Mucosa of gallbladder (tissue), 1 donor: ENCODE measurements around the gene CDH24. TPM values are rescaled to one million over a fixed set of nuclear protein-coding genes. Genes with fewer than 3 reads are reported as not detected.

Experiments used
- DNase-seq: peaks from one replicate; pipeline ENCODE4 v3.0.0-alpha.2; 2020; ENCODE audit warnings: low spot score
- total RNA-seq: library from RNA; stranded (reverse); gene quantifications from one replicate; pipeline ENCODE4 v1.2.1, GENCODE V29; 2021
- donor health status: DM: no; HTN: no; CAD: no.

The CDH24 gene
- total RNA-seq, 1 donor from 2014 or later, result 22.1 TPM

DNA sequence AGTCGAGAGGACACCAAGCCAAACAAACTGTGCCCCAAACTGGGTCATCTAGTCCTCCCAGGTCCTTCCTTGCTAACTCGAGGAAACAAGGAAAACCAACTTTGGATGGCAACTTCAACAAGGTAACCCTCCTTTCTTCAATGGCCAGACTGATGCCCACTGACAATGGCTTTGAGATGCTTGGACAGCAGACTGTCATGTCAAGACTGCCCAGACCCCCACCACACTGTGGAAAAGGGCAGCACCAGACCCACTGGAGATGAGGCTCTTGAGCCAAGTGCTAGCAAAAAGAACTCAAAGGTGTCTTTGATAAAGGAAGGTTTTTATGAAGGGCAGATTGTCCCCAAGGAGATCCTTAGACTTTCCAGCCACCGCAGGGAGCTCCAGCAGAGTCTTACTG is 9.0 kb upstream of the CDH24 start:
- no peak for DNase-seq

DNA sequence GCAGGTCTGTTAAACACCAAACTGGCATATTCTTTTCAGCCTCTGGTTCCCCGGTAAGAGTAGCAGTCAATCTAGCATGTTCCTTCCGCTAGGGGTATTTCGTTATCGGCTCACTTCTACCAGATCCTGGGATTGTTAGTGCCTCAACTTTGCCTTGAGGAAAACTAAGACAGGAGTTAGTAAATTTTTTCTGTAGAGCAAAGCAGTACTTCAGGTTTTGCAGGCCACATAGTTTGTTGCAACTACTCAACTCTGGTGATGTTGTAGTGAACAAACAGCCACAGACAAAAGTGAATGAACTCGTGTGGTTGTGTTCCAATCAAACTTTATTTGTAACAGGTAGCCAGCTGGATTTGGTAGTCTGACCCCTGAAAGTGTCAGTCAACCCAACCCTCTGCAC is 6.3 kb upstream of the CDH24 start:
- no peak for DNase-seq

DNA sequence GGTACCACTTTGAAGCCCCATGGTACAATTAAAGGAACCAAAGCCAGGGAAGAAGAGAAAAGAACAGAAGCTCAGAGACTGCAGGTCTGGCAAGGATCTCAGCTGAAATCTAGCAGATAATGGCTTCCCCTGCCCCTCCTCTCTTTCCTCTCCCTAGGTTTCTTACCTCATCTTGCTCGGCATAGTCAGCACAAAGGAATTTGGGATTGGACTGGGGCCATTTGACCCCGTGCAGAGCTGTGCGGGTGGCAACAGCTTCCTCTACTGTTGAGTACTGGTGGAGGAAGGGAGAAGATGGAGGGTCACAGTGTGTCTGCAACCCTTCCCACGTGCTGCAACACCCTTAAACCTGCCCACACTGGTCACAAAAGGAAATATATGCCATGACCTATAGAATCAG is 4.7 kb upstream of the CDH24 start:
- peak; percentile 88 for DNase-seq

DNA sequence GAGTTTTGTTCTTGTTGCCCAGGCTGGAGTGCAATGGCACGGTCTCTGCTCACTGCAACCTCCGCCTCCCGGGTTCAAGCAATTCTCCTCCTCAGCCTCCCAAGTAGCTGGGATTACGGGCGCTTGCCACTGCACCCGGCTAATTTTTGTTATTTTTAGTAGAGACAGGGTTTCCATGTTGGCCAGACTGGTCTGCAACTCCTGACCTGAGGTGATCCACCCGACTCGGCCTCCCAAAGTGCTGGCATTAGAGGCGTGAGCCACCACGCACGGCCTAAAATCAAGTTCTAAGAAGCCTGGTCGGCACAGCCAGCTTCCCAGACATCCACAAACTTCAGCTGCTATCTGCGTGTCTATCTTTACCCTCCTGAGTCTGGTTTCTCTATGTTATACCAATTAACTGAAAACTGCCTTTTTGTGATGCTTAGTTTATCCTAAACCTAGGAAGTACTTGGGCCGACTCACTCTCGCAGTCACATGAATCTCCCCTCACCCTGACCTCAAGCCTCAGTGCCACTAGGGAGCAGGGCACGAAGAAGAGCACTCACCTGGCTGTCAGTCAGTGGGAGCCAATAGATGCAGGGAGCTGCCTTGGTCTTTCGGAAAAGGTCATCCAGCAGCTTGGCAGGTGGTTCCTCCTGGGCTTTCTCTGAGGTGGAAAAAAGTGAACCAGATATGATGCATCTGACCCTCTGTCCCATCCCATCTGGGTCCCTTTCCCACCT is 3.4 kb upstream of the CDH24 start:
- DNase-seq, result no peak

DNA sequence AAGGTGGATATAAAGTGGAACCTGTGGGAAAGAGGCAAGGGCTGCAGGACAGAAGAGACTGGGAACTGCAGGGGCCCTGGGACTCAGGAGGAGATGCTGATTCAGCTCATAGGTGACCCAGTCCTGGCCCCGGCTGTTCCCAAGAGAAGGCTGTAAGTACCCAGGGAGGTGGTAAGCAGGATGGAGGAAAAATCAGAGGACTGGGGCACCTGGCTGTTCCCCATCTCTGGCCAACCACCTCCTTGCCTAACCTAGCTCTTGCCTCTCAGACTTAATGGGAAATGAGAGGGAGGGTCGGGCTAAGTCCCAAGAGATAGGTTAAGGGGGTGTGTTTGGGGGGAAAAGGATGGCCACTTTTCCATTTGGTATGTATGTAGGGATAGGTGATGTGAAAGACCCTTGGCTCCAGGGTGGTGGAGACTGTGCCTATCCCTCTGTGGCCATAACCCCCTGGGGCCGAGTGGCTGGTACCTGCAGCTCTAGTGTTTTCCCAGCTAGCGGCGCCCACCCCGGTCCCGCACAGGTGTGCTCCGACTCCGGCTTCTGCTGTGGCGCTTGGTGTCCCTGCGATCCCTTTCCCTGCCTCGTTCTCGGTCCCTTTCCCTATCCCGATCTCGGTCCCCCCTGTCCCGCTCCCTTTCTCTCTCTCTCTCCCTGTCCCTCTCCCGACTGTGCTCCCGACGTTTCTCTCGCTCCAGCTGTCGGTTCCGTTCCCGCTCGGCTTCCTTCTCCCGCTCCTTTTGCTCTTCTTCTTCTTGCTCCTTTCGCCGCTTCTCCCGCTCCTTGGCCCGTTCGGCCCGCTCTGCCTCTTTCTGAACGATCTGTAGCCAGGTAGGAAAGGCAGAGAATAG is 1.6 kb upstream of the CDH24 start:
- DNase-seq, result no peak

DNA sequence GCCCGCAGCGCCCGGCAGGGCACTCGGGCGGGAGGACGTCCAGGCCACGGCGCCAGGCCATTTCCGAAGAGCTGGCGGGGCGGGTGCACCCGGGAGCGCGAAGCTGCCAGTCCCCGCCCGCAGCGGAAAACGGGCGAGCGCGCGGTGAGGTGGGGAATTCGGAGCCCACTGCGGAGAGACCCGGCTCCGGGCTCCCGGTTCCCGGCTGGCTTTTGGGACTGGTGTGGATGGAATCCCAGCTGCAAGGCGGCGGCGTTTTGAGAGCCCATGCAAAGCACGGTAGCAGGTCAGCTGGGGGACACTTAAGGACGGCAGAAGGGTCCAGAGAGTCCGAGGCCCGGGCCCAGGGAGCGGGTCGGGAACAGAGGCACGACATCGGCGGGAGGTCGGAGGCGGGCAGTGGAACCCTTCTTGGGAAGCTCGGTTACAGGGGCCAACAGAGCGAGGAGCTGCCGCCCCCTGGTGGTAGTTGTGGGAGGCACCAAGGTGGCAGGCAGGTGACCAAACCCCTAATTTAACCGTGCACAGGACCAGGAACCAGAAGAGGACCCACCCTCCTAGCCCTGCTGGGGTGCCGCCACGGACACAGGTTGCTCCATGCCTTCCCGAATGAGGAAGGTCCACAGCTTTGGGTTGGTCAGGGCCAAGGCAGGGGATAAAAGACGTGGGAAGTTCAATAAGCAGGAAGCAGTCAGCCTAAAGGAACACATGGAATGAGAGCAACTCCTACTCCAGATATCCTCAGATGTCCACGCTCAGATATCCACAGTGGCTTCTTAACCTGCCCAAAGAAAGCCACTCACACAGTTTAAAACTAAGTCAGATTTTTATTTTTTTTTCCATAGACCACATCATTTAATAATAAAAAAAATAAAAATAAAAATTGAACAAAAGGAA is 685 bp upstream of the CDH24 start:
- peak; percentile 90 for DNase-seq

DNA sequence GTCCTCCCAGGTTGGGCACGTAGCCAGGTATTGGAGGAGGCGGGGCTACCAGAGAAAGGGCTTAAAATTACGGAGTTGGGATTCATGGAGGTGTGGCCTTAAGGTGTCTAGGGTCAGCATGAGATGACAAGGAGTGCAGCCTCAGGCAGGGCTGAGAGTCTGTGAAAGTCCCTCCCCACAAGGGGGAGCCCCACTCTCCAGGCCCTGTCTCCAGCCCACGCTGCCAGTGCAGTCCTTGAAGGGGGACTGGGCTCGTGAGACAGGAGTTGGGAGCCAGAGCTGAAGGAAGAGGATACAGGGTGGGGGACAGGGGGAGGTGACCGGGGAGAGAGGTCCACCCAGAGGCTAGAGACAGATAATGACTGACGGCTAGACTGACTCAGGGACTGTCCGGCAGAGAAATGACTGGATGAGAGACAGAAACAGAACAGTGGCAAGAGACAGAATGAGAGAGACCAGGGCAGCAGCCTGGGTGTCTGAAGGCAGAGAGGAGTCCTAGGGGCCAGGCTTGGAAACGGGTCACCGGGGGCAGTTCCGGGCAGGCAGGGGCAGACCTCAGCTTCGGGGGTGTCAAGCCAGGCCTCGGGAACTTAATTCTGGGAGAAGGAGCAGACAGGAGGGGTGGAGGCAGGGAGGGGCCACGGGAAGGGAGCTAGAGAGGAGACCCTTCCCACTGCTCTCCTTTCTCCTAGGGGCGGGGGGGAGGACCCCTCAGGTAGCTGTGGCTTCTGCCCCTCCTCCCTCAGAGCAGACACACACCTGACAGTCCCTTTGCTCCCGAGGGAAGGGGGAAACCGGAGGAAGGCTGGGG is 970 bp downstream of the CDH24 start:
- DNase-seq, result peak; percentile 61

DNA sequence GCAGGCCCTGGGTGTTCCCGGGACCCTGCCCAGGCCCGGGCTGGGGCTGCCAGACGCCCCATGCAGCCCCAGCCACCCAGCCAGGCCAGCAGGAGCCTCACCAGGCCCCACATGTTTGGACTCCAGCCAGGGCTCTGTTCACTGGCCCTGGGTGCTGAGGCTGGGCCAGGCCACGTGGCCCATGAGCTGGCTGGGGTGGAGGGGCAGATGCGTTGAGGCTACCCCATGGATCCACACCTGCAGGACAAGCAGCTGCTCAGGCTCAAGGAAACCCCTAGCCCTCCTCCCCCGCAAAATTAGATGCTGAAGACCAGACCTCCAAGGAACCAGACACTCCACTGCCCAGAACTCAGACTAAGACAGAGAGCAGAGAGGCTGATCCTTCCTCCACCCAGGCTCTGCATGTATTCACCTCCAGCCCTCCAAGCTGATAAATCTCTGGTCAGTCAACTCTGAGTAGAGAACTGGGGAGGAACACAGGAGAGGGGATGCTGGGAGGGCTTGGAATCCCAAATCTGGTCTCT is 1.6 kb downstream of the CDH24 start:
- DNase-seq, result no peak

DNA sequence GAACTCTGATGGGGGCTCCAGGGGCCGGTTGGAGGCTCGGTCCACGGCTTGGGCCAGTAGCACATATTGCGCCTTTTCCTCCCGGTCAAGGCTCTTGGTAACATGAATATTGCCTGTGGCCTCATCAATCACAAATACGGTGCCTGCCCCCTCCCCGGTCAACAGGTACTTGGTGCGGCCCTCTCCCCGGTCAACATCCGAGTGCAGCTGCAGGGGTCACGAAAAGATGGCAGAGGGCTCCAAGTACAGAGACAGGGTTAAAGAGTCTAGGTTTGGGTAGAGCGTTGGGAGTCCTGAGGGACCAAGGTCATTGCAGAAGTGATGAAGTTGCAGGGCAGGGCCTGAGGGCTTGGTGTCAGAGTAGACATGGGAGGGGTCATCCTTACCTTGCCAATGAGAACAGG is 2.2 kb downstream of the CDH24 start:
- DNase-seq, result no peak

DNA sequence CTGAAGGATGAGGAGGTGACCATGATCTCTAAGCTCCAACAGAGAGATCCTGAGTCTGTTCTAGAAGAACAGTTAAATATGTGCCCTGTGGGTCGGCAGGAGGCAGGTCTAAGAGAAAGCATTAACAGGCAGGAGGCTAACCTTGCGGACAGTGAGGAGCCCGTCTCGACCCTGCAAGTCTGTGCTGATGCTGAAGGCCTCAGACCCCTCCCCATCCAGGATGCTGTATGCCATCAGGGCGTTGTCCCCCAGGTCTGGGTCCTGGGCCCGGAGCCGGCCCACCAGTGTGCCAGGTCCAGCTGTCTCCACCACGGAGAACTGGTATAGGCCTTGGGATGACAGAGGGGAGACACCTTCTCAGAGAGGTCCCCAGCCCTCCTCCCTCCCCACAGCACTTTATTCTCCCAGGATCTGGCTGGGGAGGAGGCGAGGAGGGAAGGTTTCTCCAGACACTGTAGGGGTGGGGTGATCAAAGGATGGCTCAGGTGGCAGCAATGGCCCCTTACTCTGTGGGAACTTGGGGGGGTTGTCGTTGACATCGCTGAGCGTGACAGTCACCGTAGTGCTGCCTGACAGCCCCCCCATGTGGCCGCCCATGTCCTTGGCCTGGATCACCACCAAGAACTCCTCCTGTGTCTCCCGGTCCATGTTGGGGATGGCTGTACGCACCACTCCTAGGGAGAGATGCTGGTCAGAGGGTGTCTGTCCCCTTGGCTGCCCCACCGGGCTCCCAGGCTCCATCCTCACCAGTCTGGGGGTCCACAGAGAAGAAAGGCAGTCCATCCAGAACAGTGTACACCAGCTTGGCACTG is 3.1 kb downstream of the CDH24 start:
- DNase-seq, result no peak

DNA sequence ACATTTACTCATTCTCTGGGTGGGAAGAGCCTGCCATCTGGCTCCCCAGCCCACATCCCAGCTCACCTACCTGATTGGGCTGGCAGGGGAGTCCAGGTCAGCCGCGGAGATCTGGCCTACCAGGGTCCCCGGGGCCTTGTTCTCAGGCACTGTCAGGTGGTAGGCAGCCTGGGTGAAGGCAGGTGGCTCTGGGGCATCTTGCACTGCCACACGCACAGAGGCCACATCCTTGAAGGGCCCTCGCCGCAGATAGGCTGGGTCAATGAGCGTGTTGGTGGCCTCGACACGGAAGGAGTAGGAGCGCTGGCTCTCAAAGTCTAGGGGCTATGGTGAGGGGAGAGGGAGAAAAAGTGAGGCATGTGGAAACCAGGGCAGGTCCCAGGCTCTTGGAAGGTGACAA is 3.9 kb downstream of the CDH24 start:
- DNase-seq, result no peak

DNA sequence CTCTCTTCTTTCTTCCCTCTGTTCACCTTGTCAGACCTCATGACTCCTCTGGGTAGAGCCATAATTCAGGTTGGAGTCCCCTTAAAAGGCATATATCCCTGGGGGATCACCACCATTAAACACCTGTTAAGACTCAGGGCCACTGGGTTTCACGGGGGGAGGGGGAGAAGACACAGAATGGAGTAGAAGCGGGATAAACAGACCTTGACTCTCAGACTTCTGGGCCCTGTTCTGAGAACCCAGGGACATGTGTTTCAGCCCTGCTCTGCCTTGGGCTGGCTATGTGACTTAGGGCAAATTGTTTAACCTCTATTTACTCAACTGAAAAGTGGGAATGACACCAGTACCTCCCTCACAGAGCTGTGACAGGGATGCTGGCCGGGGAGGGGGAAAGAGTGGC is 4.6 kb downstream of the CDH24 start:
- DNase-seq, result no peak

DNA sequence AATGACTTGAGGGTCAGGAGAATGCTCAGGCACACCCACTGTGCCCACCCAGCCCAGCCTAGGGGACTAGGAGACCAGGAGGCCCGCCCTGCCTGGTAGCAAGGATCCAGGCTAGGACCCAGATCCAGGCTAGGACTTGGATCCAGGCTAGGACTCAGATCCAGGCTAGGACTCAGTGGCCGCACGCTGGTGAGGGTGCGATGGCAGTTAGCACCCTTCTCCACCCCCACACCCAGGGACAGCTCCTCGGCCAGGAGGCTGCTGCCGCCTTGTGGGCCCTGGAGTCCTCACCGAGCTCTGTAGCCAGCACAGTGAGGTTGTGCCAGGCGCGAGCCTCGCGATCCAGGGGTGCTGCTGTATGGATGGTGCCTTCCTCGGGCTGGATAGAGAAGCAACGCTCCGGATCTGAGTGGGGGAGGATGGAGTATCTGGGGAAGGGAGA is 5.1 kb downstream of the CDH24 start:
- no peak for DNase-seq

DNA sequence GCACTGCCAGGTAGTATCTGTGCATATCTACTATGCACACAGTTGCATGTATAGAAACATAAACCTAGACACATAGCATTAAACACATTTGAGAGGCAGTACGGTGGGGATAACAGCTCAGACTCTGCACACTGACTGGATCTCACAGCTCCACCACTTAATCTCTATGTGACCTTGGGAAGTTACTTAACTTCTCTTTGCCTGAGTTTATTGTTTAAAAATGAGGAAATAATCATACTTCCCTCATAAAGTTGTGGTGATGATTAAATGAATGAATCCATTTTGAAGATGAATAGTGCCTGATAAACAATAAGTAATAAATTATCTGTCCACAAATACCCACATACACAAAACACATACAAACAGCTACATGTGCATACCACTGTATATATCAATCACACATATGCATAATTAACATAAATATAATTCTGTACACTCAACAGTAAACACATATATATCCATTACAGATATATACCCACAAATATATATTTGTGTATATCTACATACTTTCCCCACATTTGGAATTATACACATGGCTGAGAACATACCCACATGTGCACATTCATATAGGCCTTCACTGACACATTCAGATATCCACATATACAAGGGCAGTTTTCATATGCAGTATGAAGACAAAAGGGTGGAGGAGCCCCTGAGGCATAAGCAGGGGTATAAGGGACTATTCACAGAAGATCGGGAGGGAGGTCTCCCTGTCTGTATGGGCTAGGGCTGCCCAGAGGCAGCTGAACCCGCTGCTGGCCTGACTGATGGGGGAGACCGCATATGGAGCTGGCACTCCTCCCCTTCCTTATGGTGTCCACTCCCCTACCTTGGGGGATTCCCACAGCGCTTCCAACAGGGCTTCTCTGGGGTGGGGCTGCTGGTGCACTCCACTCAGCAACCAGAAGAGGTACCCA is 5.9 kb downstream of the CDH24 start:
- DNase-seq, result no peak

DNA sequence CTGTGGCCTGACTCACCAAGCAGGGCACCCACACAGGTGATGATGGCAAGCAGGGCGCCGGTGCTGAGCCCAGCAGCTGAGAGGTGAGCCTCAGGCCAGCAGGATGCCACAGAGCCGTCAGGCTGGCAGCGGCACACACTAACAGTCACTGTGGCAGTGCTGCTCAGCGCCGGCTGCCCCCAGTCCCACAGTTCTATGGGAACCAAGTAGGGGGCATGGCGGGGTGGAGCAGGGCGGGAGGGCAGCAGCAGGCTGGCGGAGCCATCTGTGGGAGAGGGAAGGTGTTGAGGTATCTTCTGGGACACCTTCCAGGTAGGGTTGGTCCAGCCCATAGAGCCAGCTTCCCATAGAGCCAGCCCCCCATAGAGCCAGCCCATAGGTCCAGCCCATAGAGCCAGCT is 8.3 kb downstream of the CDH24 start:
- DNase-seq, result no peak

DNA sequence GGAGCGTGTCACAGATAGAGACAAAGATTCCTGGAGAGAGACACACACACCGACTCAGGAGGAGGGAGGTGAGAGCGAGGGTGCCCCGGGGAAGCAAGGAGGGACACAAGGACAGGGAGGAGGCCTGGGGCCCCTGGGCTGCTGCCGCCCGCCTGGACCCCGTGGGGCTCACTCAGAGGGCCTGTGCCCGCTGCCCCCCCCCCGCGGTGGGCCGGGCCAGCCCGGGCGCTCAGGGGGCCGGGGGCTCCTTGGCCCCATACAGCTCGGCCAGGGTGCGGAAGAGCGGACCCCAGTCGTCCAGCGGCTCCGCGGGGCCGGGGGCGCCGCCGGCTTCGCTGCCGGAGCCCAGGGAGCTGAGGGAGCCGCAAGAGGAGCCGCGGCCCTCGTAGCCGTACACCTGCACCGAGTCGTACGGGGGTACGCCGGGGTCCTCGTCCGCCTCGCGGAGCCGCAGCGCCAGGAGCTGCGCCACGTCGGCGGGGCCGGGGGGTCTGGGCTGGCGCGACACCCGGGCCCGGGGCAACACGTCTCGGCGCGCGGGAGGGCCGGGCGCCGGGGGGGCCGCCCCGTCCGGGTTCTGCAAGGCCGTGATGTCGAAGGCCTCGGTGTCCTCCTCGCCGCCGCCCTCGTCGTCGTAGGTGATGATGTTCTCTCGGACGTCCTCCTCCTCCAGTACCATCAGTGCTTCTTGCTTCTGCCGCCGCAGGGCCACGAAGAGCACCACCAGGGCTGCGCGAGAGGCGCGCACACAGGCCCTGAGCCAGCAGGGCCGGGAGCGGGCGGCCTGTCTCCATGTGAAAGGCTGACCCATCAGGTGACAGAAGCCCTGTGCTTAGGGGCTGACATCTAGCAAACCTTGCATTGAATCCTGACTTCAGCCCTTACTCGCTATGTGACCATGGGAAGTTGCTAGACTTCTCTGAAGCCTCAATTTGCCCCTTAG is 9.3 kb downstream of the CDH24 start:
- DNase-seq, result no peak

DNA sequence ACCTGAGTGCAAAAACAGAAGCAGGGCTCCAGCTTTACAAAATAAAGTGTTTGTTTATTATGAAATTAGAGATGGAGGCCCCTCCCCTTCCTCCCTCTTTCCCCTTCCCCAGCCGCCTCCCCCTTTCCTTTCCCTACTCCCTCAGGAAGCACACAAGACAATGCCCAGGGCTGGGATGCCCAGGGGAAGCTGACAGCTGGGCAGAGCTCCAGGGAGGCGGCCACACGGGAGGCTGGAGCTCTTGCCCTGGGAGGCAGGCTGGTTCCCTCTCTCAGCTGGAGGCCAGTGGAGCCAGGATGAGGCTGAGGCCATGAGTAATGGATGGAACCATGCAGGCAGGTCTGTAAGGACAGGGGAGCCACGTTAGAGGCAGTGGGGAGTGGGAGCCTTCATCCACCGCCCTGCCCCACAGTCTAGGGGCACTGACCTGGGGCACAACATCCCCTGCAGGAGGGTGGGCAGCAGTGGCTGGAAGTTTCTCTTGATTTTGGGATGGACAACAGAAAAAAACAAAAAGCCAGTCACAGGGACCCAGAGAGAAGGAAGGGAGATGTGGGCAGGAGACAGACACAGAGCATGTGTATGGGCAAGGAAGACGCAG is 10.2 kb downstream of the CDH24 start:
- no peak for DNase-seq
